GM10266 (cell line): ENCODE data around the gene ADGRB3.

Experiments
- DNase-seq: peaks from one replicate; pipeline ENCODE4 v3.0.0; 2012; ENCODE audit errors: extremely low spot score
- CTCF ChIP-seq: IDR thresholded peaks from 2 replicates; pipeline ENCODE4 v1.5.1; 2012; ENCODE audit warnings: mild to moderate bottlenecking, low read depth; ENCODE audit not compliant: control insufficient read depth, insufficient read depth; ENCODE audit errors: missing control alignments

The ADGRB3 gene

GRCh38 chr6:68642977-68643376, 7.9 kb downstream of the ADGRB3 start:
- TF ChIP-seq CTCF, result no peak
- no peak for DNase-seq

GRCh38 chr6:68649669-68650068, 14.6 kb downstream of the ADGRB3 start:
- TF ChIP-seq CTCF, result no peak
- DNase-seq, result no peak

GRCh38 chr6:68650142-68650541, 15.1 kb downstream of the ADGRB3 start:
- TF ChIP-seq CTCF, result no peak
- DNase-seq, result no peak

GRCh38 chr6:68651011-68651985, 16.2 kb downstream of the ADGRB3 start:
- TF ChIP-seq CTCF, result no peak
- DNase-seq, result no peak

- TF ChIP-seq CTCF, result no peak
- no peak for DNase-seq
Observed at GRCh38 chr6:68652117-68652536, 17.0 kb downstream of the ADGRB3 start.

- DNase-seq, result no peak
- TF ChIP-seq CTCF, result no peak
Observed at GRCh38 chr6:68653074-68653705, 18.1 kb downstream of the ADGRB3 start.

GRCh38 chr6:68653706-68654089, 18.6 kb downstream of the ADGRB3 start:
- TF ChIP-seq CTCF, result no peak
- no peak for DNase-seq
